Epithelial cell of proximal tubule (primary cell): ENCODE measurements around the gene LAMA1. TPM values are rescaled to one million over a fixed set of nuclear protein-coding genes. Genes with fewer than 3 reads are reported as not detected.
A peak's percentile ranks its signal among the peaks of the same experiment; 100 is the strongest.

ENCODE experiments used
- DNase-seq: peaks from one replicate; pipeline ENCODE4 v3.0.0-alpha.2; 2011; ENCODE audit warnings: low read depth
- H3K4me3 ChIP-seq: 2 replicates; pipeline ENCODE4 v1.5.1; 2011; ENCODE audit warnings: low read depth, mild to moderate bottlenecking, low read length
- CTCF ChIP-seq: conservative IDR thresholded peaks from 2 replicates; pipeline ENCODE4 v1.5.1; 2012; ENCODE audit warnings: low read depth, mild to moderate bottlenecking, low read length
- total RNA-seq: library from RNA; depleted of rRNA; stranded (reverse); fragments of >200 nt; gene quantifications from 2 replicates; pipeline ENCODE4 v1.2.3, GENCODE V29; 2015

Gene LAMA1
- total RNA-seq, 1 donor from 2014 or later, result 23.2 TPM

- TF ChIP-seq CTCF, result peak; percentile 89
- H3K4me3 ChIP-seq, result no peak overlapping the region
- DNase-seq, result peak; percentile 29
Measured at GRCh38 chr18:6920099-6920955, 197.3 kb downstream of the LAMA1 start.

GRCh38 chr18:6917072-6917471 is 200.5 kb downstream of the LAMA1 start:
- DNase-seq, result peak; percentile 68
- no peak for TF ChIP-seq CTCF
- H3K4me3 ChIP-seq, result no peak overlapping the region

- TF ChIP-seq CTCF, result no peak
- no peak for DNase-seq
- H3K4me3 ChIP-seq, result no peak overlapping the region
Measured at GRCh38 chr18:6901286-6901926, 216.2 kb downstream of the LAMA1 start.

- no peak for DNase-seq
- H3K4me3 ChIP-seq, result no peak overlapping the region
Measured at GRCh38 chr18:6891788-6892187, 225.8 kb downstream of the LAMA1 start.

More at GRCh38 chr18:6891788-6892187, 225.8 kb downstream of the LAMA1 start:
- no peak for TF ChIP-seq CTCF

Other genes with a start within 250 kb of the LAMA1 start
- gene LRRC30, start 113.3 kb upstream of the LAMA1 start, total RNA-seq, result not detected in 2 replicates